GM12872 (cell line): Measurements from ENCODE around the gene ASRGL1.

Source experiments
- TF ChIP-seq, protein P1 (sequence below): IDR thresholded peaks from 3 replicates; pipeline ENCODE4 v1.5.1; 2011; ENCODE audit warnings: low read depth, mild to moderate bottlenecking, low read length, moderate library complexity; ENCODE audit not compliant: insufficient read depth

The ASRGL1 gene

DNA sequence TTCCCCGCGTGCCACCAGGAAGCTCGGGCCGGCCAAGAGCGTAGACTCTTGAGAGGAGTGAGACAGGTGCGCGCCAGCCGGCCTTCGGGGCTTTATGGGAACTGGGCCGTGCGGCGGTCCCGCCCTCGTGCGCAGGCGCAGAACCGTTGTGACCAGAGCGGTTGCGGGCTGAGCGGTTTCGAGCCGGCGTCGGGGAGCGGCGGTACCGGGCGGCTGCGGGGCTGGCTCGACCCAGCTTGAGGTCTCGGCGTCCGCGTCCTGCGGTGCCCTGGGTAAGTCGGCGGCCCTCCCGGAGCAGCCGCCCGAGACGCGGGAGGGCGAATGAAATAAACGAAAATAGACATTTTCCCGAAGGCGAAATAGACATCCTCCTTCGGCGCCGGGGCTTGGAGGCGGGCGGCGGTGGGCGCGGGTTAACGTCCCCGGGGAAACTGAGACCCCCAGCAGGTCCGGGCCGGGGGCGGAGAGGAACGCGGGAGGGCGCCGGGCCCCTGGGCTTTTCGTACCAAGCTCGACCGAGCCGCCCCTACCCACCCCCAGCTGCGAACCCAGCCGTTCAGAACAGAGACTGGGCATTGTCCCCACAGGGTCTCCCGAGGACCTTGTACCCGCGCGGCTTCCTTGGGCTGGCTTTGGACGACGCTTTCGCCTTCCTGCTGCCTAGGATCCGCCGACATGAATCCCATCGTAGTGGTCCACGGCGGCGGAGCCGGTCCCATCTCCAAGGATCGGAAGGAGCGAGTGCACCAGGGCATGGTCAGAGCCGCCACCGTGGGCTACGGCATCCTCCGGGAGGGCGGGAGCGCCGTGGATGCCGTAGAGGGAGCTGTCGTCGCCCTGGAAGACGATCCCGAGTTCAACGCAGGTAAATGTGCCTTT lies at the start of gene ASRGL1:
ASRGL1 (plus strand) TSS at position 146 of the 879 bp plus-strand sequence; CDS start at position 676, 530 bp downstream.
- TF ChIP-seq, protein P1, sequence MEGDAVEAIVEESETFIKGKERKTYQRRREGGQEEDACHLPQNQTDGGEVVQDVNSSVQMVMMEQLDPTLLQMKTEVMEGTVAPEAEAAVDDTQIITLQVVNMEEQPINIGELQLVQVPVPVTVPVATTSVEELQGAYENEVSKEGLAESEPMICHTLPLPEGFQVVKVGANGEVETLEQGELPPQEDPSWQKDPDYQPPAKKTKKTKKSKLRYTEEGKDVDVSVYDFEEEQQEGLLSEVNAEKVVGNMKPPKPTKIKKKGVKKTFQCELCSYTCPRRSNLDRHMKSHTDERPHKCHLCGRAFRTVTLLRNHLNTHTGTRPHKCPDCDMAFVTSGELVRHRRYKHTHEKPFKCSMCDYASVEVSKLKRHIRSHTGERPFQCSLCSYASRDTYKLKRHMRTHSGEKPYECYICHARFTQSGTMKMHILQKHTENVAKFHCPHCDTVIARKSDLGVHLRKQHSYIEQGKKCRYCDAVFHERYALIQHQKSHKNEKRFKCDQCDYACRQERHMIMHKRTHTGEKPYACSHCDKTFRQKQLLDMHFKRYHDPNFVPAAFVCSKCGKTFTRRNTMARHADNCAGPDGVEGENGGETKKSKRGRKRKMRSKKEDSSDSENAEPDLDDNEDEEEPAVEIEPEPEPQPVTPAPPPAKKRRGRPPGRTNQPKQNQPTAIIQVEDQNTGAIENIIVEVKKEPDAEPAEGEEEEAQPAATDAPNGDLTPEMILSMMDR = no peak

DNA sequence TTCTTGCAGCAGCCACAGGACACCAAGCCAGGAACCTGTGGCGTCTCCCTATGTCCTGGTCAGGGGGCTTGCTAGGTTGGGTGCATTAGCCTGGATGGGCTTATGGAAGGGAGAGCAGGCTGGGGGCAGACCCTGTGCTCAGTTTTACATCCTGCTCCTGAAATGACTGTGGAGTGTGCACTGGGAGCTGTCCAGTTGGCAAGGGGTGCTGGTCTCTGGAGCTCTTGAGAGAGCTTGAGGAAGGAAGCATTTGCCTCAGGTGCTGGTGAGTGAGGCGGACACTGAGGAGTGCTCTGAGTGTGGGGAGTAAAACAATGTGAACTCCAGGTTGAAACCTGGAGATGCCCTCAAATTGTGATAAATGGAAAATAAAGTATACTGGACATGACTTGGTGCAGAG lies 41.7 kb upstream of the ASRGL1 start:
- TF ChIP-seq, protein P1 = no peak

- TF ChIP-seq, protein P1 = no peak
Measured at GRCh38 chr11:62298975-62299374, 38.3 kb upstream of the ASRGL1 start, which contains the start of gene SCGB1D4. Gene SCGB1D4, minus strand, starts transcription at chr11:62299075. Its CDS starts 65 bp downstream, at chr11:62299010.

GRCh38 chr11:62306227-62306626 lies 31.0 kb upstream of the ASRGL1 start:
- TF ChIP-seq, protein P1 = no peak

DNA sequence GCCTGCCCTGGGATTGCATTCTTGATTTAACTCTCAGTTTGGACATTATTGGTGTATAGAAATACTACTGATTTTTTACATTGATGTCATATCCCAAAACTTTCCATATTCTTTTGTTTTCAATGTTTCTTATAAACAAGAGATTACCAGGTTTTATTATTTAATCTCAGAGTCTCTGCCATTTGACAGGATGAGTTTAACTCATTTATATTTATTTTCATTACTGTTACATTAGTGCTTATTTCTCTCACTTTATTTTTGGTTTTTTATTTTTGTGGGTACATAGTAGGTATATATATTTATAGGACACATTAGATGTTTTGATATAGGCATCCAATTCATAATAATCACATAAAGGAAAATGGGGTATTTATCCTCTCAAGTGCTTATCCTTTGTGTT lies 29.3 kb upstream of the ASRGL1 start:
- TF ChIP-seq, protein P1 = no peak

DNA sequence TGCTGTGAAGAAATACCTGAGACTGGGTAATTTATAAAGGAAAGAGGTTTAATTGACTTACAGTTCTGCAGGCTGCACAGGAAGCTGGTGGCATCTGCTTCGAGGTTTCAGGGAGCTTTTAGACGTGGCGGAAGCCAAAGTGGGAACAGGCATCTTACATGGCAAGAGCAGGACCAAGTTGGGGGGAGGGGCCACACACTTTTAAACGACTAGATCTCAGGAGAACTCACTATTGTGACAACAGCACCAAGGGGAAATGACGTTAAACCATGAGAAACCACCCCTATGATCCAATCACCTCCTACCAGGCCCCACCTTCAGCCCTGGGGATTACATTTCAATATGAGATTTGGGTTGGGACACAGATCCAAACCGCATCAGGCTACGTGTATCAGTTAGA lies 27.3 kb upstream of the ASRGL1 start:
- TF ChIP-seq, protein P1 = no peak

- TF ChIP-seq, protein P1 = no peak
Measured at GRCh38 chr11:62315431-62315830, 21.8 kb upstream of the ASRGL1 start.
